HEK293 (cell line): ENCODE results near the gene SLC26A5.
A peak's percentile ranks its signal among the peaks of the same experiment; 100 is the strongest.

Experiments used
- CTCF ChIA-PET: fragments of 350-600 bp; formaldehyde crosslinking; extraction: SDS; loops from one replicate; lab custom pipeline; 2021; ENCODE audit warnings: antibody characterized with exemption; lab: Yijun Ruan, JAX
- POLR2A ChIA-PET: fragments of 300-600 bp; formaldehyde crosslinking; extraction: SDS; loops from one replicate; lab custom pipeline; 2020; ENCODE audit warnings: antibody characterized with exemption, inconsistent platforms; lab: Yijun Ruan, JAX
- H3K27ac ChIP-seq: fragments of 200-500 bp; sonication (Bioruptor generic); 2 replicates; pipeline ENCODE4 v1.5.1; 2014; ENCODE audit warnings: low read depth, low read length, control low read depth, inconsistent platforms; ENCODE audit errors: extremely low read depth
- H3K36me3 ChIP-seq, 2 experiments: fragments of 200-500 bp in 1 of 2; sonication (Bioruptor generic) in 1 of 2; 1 replicate in 1 of 2; 2 replicates in 1 of 2; pipeline ENCODE4 v1.5.1; 2014 to 2017; ENCODE audit warnings: inconsistent platforms in 2 of 2, low read length in 2 of 2; ENCODE audit not compliant: control insufficient read depth in 2 of 2, insufficient read depth in 1 of 2
- H3K4me1 ChIP-seq: fragments of 200-500 bp; sonication (Bioruptor generic); 2 replicates; pipeline ENCODE4 v1.5.1; 2014; ENCODE audit warnings: mild to moderate bottlenecking, low read length, inconsistent platforms; ENCODE audit not compliant: control insufficient read depth, insufficient read depth
- H3K4me3 ChIP-seq: 2 replicates; pipeline ENCODE4 v1.5.1; 2011; ENCODE audit warnings: low read depth, mild to moderate bottlenecking, control low read depth, low read length, moderate library complexity
- H3K9me3 ChIP-seq: fragments of 200-500 bp; sonication (Bioruptor generic); 2 replicates; pipeline ENCODE4 v1.5.1; 2014; ENCODE audit warnings: low read depth, low read length, inconsistent platforms; ENCODE audit not compliant: control insufficient read depth, insufficient read depth
- FEZF1 ChIP-seq: fragments of 450-650 bp; formaldehyde crosslinking; IDR thresholded peaks from 2 replicates; pipeline ENCODE4 v1.5.1; 2016; ENCODE audit warnings: missing biosample characterization, missing genetic modification characterization
- GLIS1 ChIP-seq: fragments of 450-650 bp; formaldehyde crosslinking; IDR thresholded peaks from 2 replicates; pipeline ENCODE4 v1.5.1; 2016; ENCODE audit warnings: missing biosample characterization, missing genetic modification characterization
- HOXC10 ChIP-seq: sonication (generic); formaldehyde crosslinking; IDR thresholded peaks from 2 replicates; pipeline ENCODE4 v1.8.1; 2023; ENCODE audit warnings: mild to moderate bottlenecking, missing genetic modification reagents
- KLF1 ChIP-seq: fragments of 450-650 bp; formaldehyde crosslinking; IDR thresholded peaks from 2 replicates; pipeline ENCODE4 v1.5.1; 2016; ENCODE audit warnings: missing biosample characterization, missing genetic modification characterization
- PRDM1 ChIP-seq: fragments of 450-650 bp; formaldehyde crosslinking; IDR thresholded peaks from 2 replicates; pipeline ENCODE4; 2016; ENCODE audit warnings: missing biosample characterization, missing genetic modification characterization
- ZFHX2 ChIP-seq: fragments of 450-650 bp; formaldehyde crosslinking; conservative IDR thresholded peaks from 2 replicates; pipeline ENCODE4 v1.5.1; 2016; ENCODE audit warnings: missing biosample characterization, missing genetic modification characterization
- ZFP41 ChIP-seq: fragments of 450-650 bp; formaldehyde crosslinking; IDR thresholded peaks from 2 replicates; pipeline ENCODE4 v1.5.1; 2016; ENCODE audit warnings: missing biosample characterization, missing genetic modification characterization, borderline replicate concordance
- ZNF132 ChIP-seq: fragments of 450-650 bp; formaldehyde crosslinking; IDR thresholded peaks from 2 replicates; pipeline ENCODE4 v1.5.1; 2017; ENCODE audit warnings: missing biosample characterization, missing genetic modification characterization, borderline replicate concordance
- ZNF2 ChIP-seq: fragments of 450-650 bp; formaldehyde crosslinking; IDR thresholded peaks from 2 replicates; pipeline ENCODE4 v1.5.1; 2016; ENCODE audit warnings: missing biosample characterization, missing genetic modification characterization
- ZNF292 ChIP-seq: fragments of 450-650 bp; formaldehyde crosslinking; IDR thresholded peaks from 2 replicates; pipeline ENCODE4 v1.5.1; 2016; ENCODE audit warnings: low read depth, missing biosample characterization, missing genetic modification characterization, borderline replicate concordance
- ZNF311 ChIP-seq: fragments of 450-650 bp; formaldehyde crosslinking; IDR thresholded peaks from 2 replicates; pipeline ENCODE4 v1.5.1; 2017; ENCODE audit warnings: missing biosample characterization, missing genetic modification characterization, borderline replicate concordance
- ZNF324 ChIP-seq: fragments of 450-650 bp; formaldehyde crosslinking; IDR thresholded peaks from 2 replicates; pipeline ENCODE4 v1.5.1; 2016; ENCODE audit warnings: missing biosample characterization, missing genetic modification characterization
- ZNF391 ChIP-seq: fragments of 450-650 bp; formaldehyde crosslinking; IDR thresholded peaks from 2 replicates; pipeline ENCODE4 v1.5.1; 2016; ENCODE audit warnings: low read depth, missing biosample characterization, missing genetic modification characterization, borderline replicate concordance
- ZNF623 ChIP-seq: fragments of 450-650 bp; formaldehyde crosslinking; IDR thresholded peaks from 2 replicates; pipeline ENCODE4 v1.5.1; 2016; ENCODE audit warnings: missing biosample characterization, missing genetic modification characterization
- ZNF660 ChIP-seq: fragments of 450-650 bp; IDR thresholded peaks from 2 replicates; pipeline ENCODE4 v1.5.1; 2018; ENCODE audit warnings: missing biosample characterization, mild to moderate bottlenecking, missing genetic modification characterization
- TF ChIP-seq, protein P1 (sequence below): sonication (generic); formaldehyde crosslinking; IDR thresholded peaks from 2 replicates; pipeline ENCODE4 v1.8.1; 2022; ENCODE audit warnings: mild to moderate bottlenecking, moderate library complexity, missing genetic modification reagents
- TF ChIP-seq, protein P2 (sequence below): fragments of 450-650 bp; formaldehyde crosslinking; IDR thresholded peaks from 2 replicates; pipeline ENCODE4 v1.5.1; 2016; ENCODE audit warnings: missing biosample characterization, missing genetic modification characterization
- TF ChIP-seq, protein P3 (sequence below): fragments of 450-650 bp; formaldehyde crosslinking; IDR thresholded peaks from 2 replicates; pipeline ENCODE4 v1.5.1; 2016; ENCODE audit warnings: missing biosample characterization, missing genetic modification characterization
- TF ChIP-seq, protein P4 (sequence below): fragments of 450-650 bp; formaldehyde crosslinking; IDR thresholded peaks from 2 replicates; pipeline ENCODE4 v1.5.1; 2016; ENCODE audit warnings: missing biosample characterization, missing genetic modification characterization
- TF ChIP-seq, protein P5 (sequence below): fragments of 450-650 bp; formaldehyde crosslinking; IDR thresholded peaks from 2 replicates; pipeline ENCODE4 v1.5.1; 2016; ENCODE audit warnings: missing biosample characterization, missing genetic modification characterization
- TF ChIP-seq, protein P6 (sequence below): fragments of 450-650 bp; formaldehyde crosslinking; conservative IDR thresholded peaks from 2 replicates; pipeline ENCODE4 v1.5.1; 2016; ENCODE audit warnings: low read depth, missing biosample characterization, missing genetic modification characterization

SLC26A5 gene

DNA sequence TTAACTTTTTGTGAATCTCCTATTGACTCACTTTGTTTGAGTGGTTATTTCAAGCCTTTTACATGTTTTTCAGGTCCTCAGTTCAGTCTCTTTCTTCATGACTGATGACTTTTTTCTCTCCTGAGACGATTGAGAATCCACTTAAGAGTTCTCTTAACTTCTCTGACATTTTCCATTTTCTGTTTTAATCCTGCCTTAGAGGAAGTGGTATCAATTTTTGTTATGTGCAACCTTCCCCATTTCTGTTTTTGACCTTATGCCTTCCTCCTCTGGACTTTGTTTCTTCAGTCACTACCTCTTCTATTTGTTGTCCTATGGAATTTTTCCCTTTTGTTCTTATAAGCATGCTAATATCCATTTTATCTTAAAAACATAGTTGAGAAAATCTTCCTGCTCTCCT is 96.2 kb downstream of the SLC26A5 start:
- no peak for TF ChIP-seq ZNF292 (tag by site-specific recombination)
- TF ChIP-seq FEZF1 (tag by site-specific recombination) = no peak
- TF ChIP-seq ZNF623 = no peak
- TF ChIP-seq HOXC10 (CRISPR knock-in tag) = no peak
- no peak for TF ChIP-seq ZFHX2
- TF ChIP-seq ZNF2 (tag by site-specific recombination) = no peak
- TF ChIP-seq GLIS1 (tag by site-specific recombination) = no peak
- TF ChIP-seq, protein P1, sequence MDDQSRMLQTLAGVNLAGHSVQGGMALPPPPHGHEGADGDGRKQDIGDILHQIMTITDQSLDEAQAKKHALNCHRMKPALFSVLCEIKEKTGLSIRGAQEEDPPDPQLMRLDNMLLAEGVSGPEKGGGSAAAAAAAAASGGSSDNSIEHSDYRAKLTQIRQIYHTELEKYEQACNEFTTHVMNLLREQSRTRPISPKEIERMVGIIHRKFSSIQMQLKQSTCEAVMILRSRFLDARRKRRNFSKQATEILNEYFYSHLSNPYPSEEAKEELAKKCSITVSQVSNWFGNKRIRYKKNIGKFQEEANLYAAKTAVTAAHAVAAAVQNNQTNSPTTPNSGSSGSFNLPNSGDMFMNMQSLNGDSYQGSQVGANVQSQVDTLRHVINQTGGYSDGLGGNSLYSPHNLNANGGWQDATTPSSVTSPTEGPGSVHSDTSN = no peak
- TF ChIP-seq ZNF132 (tag by site-specific recombination) = no peak
- TF ChIP-seq ZNF311 (tag by site-specific recombination) = no peak
- no peak for TF ChIP-seq KLF1 (tag by site-specific recombination)
- TF ChIP-seq ZNF391 = no peak
- TF ChIP-seq, protein P2, sequence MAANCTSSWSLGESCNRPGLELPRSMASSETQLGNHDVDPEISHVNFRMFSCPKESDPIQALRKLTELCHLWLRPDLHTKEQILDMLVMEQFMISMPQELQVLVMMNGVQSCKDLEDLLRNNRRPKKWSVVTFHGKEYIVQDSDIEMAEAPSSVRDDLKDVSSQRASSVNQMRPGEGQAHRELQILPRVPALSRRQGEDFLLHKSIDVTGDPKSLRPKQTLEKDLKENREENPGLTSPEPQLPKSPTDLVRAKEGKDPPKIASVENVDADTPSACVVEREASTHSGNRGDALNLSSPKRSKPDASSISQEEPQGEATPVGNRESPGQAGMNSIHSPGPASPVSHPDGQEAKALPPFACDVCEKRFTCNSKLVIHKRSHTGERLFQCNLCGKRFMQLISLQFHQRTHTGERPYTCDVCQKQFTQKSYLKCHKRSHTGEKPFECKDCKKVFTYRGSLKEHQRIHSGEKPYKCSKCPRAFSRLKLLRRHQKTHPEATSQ (tag by site-specific recombination) = no peak
- CTCF ChIA-PET = no interaction called here
- Histone ChIP-seq H3K4me3 (no peak overlapping the region), H3K9me3 (no peaks in the 10 kb centered on the region), H3K36me3 (peaks cover 28 to 32% of the 10 kb centered on the region in 2 experiments), H3K4me1 (peaks cover 2% of the 10 kb centered on the region), H3K27ac (no peak overlapping the region)
- POLR2A ChIA-PET = no interaction called here

DNA sequence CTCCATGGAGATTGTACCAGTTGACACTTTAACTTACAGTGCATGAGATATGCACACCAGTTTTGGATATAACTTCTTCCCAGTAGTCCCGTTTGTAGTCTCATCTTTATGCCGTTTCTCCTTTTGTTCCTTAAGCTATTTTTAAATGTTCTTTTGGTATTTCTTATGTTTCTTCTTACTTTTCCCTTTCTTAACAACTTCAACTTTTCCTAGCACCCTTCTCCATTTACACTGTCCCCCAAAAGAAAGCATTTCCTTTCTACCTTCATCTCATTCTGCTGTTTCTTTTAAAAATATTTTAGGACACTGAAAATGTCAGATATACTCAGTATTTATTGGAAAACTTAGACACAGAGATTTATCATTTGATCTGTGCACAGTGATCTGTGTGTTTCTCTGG is 97.0 kb downstream of the SLC26A5 start:
- CTCF ChIA-PET = interaction anchor here (1.3 kb wide), 1 partner anchor 58 kb away, joined by 3 read pairs; no protein-coding TSS in a partner anchor
- H3K9me3 ChIP-seq = no peaks in the 10 kb centered on the region
- POLR2A ChIA-PET = no interaction called here
- peak overlapping the region; percentile 74 for H3K4me3 ChIP-seq
- H3K36me3 ChIP-seq = peaks cover 20 to 27% of the 10 kb centered on the region in 2 experiments
- H3K27ac ChIP-seq = no peak overlapping the region
- peaks cover 2% of the 10 kb centered on the region for H3K4me1 ChIP-seq
- TF ChIP-seq, protein P3, sequence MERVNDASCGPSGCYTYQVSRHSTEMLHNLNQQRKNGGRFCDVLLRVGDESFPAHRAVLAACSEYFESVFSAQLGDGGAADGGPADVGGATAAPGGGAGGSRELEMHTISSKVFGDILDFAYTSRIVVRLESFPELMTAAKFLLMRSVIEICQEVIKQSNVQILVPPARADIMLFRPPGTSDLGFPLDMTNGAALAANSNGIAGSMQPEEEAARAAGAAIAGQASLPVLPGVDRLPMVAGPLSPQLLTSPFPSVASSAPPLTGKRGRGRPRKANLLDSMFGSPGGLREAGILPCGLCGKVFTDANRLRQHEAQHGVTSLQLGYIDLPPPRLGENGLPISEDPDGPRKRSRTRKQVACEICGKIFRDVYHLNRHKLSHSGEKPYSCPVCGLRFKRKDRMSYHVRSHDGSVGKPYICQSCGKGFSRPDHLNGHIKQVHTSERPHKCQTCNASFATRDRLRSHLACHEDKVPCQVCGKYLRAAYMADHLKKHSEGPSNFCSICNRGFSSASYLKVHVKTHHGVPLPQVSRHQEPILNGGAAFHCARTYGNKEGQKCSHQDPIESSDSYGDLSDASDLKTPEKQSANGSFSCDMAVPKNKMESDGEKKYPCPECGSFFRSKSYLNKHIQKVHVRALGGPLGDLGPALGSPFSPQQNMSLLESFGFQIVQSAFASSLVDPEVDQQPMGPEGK = no peak
- TF ChIP-seq, protein P4, sequence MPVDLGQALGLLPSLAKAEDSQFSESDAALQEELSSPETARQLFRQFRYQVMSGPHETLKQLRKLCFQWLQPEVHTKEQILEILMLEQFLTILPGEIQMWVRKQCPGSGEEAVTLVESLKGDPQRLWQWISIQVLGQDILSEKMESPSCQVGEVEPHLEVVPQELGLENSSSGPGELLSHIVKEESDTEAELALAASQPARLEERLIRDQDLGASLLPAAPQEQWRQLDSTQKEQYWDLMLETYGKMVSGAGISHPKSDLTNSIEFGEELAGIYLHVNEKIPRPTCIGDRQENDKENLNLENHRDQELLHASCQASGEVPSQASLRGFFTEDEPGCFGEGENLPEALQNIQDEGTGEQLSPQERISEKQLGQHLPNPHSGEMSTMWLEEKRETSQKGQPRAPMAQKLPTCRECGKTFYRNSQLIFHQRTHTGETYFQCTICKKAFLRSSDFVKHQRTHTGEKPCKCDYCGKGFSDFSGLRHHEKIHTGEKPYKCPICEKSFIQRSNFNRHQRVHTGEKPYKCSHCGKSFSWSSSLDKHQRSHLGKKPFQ (tag by site-specific recombination) = no peak
- no peak for TF ChIP-seq ZNF660 (tag by site-specific recombination)
- no peak for TF ChIP-seq ZFP41 (tag by site-specific recombination)
- TF ChIP-seq, protein P5, sequence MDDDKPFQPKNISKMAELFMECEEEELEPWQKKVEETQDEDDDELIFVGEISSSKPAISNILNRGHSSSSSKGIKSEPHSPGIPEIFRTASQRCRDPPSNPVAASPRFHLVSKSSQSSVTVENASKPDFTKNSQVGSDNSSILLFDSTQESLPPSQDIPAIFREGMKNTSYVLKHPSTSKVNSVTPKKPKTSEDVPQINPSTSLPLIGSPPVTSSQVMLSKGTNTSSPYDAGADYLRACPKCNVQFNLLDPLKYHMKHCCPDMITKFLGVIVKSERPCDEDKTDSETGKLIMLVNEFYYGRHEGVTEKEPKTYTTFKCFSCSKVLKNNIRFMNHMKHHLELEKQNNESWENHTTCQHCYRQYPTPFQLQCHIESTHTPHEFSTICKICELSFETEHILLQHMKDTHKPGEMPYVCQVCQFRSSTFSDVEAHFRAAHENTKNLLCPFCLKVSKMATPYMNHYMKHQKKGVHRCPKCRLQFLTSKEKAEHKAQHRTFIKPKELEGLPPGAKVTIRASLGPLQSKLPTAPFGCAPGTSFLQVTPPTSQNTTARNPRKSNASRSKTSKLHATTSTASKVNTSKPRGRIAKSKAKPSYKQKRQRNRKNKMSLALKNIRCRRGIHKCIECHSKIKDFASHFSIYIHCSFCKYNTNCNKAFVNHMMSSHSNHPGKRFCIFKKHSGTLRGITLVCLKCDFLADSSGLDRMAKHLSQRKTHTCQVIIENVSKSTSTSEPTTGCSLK (tag by site-specific recombination) = no peak
- TF ChIP-seq, protein P6, sequence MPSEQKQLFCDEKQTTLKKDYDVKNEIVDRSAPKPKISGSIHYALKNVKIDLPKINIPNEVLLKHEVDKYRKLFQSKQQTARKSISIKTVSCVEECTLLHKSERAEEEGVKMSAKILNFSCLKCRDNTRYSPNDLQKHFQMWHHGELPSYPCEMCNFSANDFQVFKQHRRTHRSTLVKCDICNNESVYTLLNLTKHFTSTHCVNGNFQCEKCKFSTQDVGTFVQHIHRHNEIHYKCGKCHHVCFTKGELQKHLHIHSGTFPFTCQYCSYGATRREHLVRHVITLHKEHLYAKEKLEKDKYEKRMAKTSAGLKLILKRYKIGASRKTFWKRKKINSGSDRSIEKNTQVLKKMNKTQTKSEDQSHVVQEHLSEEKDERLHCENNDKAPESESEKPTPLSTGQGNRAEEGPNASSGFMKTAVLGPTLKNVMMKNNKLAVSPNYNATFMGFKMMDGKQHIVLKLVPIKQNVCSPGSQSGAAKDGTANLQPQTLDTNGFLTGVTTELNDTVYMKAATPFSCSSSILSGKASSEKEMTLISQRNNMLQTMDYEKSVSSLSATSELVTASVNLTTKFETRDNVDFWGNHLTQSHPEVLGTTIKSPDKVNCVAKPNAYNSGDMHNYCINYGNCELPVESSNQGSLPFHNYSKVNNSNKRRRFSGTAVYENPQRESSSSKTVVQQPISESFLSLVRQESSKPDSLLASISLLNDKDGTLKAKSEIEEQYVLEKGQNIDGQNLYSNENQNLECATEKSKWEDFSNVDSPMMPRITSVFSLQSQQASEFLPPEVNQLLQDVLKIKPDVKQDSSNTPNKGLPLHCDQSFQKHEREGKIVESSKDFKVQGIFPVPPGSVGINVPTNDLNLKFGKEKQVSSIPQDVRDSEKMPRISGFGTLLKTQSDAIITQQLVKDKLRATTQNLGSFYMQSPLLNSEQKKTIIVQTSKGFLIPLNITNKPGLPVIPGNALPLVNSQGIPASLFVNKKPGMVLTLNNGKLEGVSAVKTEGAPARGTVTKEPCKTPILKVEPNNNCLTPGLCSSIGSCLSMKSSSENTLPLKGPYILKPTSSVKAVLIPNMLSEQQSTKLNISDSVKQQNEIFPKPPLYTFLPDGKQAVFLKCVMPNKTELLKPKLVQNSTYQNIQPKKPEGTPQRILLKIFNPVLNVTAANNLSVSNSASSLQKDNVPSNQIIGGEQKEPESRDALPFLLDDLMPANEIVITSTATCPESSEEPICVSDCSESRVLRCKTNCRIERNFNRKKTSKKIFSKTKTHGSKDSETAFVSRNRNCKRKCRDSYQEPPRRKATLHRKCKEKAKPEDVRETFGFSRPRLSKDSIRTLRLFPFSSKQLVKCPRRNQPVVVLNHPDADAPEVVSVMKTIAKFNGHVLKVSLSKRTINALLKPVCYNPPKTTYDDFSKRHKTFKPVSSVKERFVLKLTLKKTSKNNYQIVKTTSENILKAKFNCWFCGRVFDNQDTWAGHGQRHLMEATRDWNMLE = no peak
- no peak for TF ChIP-seq ZNF324
- peak; percentile 92 for TF ChIP-seq PRDM1 (tag by site-specific recombination)
